Astrocyte (in vitro differentiated cells and primary cell): ENCODE measurements around the gene INO80. TPM values are rescaled to one million over a fixed set of nuclear protein-coding genes. Genes with fewer than 3 reads are reported as not detected.

ENCODE experiments used
- DNase-seq: peaks from one replicate; pipeline ENCODE4 v3.0.0-alpha.2; 2010; ENCODE audit warnings: low read depth
- FAIRE-seq: peaks from 2 replicates; lab custom pipeline; 2011; peaks lifted over from hg19 to GRCh38; lab: Jason Lieb, UNC
- H2AFZ ChIP-seq: 2 replicates; pipeline ENCODE4 v1.6.0; 2012; ENCODE audit warnings: low read depth, low read length, inconsistent platforms
- H3K27ac ChIP-seq: 2 replicates; pipeline ENCODE4 v1.5.1; 2011; ENCODE audit warnings: low read depth, low read length, inconsistent platforms
- H3K27me3 ChIP-seq: 2 replicates; pipeline ENCODE4 v1.6.0; 2011; ENCODE audit warnings: low read length, inconsistent platforms; ENCODE audit not compliant: insufficient read depth
- H3K36me3 ChIP-seq: 2 replicates; pipeline ENCODE4 v1.5.1; 2011; ENCODE audit warnings: low read length, inconsistent platforms; ENCODE audit not compliant: insufficient read depth
- H3K4me1 ChIP-seq: 2 replicates; pipeline ENCODE4 v1.5.1; 2011; ENCODE audit warnings: low read length, inconsistent platforms; ENCODE audit not compliant: insufficient read depth
- H3K4me2 ChIP-seq: 2 replicates; pipeline ENCODE4 v1.6.0; 2012; ENCODE audit warnings: low read length, inconsistent platforms
- H3K4me3 ChIP-seq: 2 replicates; pipeline ENCODE4 v1.5.1; 2011; ENCODE audit warnings: low read depth, mild to moderate bottlenecking, low read length, inconsistent platforms; ENCODE audit not compliant: insufficient read depth
- H3K79me2 ChIP-seq: 2 replicates; pipeline ENCODE4 v1.6.0; 2012; ENCODE audit warnings: mild to moderate bottlenecking, low read length, inconsistent platforms; ENCODE audit not compliant: insufficient read depth
- H3K9ac ChIP-seq: 2 replicates; pipeline ENCODE4 v1.6.0; 2012; ENCODE audit warnings: mild to moderate bottlenecking, low read length, inconsistent platforms
- H3K9me3 ChIP-seq: 2 replicates; pipeline ENCODE4 v1.5.1; 2012; ENCODE audit warnings: low read depth, mild to moderate bottlenecking, low read length, inconsistent platforms; ENCODE audit not compliant: insufficient read depth
- H4K20me1 ChIP-seq: 2 replicates; pipeline ENCODE4 v1.6.0; 2012; ENCODE audit warnings: low read length, inconsistent platforms; ENCODE audit not compliant: insufficient read depth
- H3K27ac Mint-ChIP-seq: one replicate; pipeline ENCODE4 v1.8.0; 2021; ENCODE audit warnings: mild to moderate bottlenecking, mixed read lengths; ENCODE audit not compliant: unreplicated experiment
- H3K27me3 Mint-ChIP-seq: one replicate; pipeline ENCODE4 v1.8.0; 2021; ENCODE audit warnings: low read depth, mixed read lengths; ENCODE audit not compliant: unreplicated experiment
- H3K36me3 Mint-ChIP-seq: one replicate; pipeline ENCODE4 v1.8.0; 2021; ENCODE audit warnings: low read depth, mixed read lengths; ENCODE audit not compliant: unreplicated experiment
- H3K4me1 Mint-ChIP-seq: one replicate; pipeline ENCODE4 v1.8.0; 2021; ENCODE audit warnings: low read depth, mixed read lengths; ENCODE audit not compliant: unreplicated experiment
- H3K4me3 Mint-ChIP-seq: one replicate; pipeline ENCODE4 v1.8.0; 2021; ENCODE audit warnings: mild to moderate bottlenecking, moderate library complexity, mixed read lengths; ENCODE audit not compliant: unreplicated experiment
- H3K9me3 Mint-ChIP-seq: one replicate; pipeline ENCODE4 v1.8.0; 2021; ENCODE audit warnings: mild to moderate bottlenecking, mixed read lengths; ENCODE audit not compliant: unreplicated experiment
- EZH2 ChIP-seq: IDR thresholded peaks from 2 replicates; pipeline ENCODE4 v1.6.1; 2012; ENCODE audit warnings: mild to moderate bottlenecking, low read length, inconsistent platforms; ENCODE audit not compliant: insufficient read depth
- total RNA-seq: library from RNA; stranded (reverse); gene quantifications from 2 replicates; pipeline ENCODE4 v1.2.1, GENCODE V29; 2021
- TF ChIP-seq, protein P1 (sequence below): IDR thresholded peaks from 2 replicates; pipeline ENCODE4 v1.5.1; 2011; ENCODE audit warnings: low read depth, mild to moderate bottlenecking, inconsistent platforms, low read length, moderate library complexity; ENCODE audit not compliant: insufficient read depth

The INO80 gene
- total RNA-seq, 1 donor from 2014 or later = 17.3 TPM

- DNase-seq = no peak
These were observed 19.9 kb downstream of the INO80 start for GRCh38 chr15:41096178-41096577.

GRCh38 chr15:41085029-41085428, 31.1 kb downstream of the INO80 start:
- no peaks in the 10 kb centered on the region for H3K79me2 ChIP-seq
- H3K27ac Mint-ChIP-seq = no peak overlapping the region
- no peak overlapping the region for H3K4me3 Mint-ChIP-seq

More at GRCh38 chr15:41096178-41096577, 19.9 kb downstream of the INO80 start:
- peaks cover 46% of the 10 kb centered on the region for H4K20me1 ChIP-seq
- no peaks in the 10 kb centered on the region for H3K27me3 ChIP-seq
- H3K4me3 ChIP-seq = no peak overlapping the region
- TF ChIP-seq, protein P1, sequence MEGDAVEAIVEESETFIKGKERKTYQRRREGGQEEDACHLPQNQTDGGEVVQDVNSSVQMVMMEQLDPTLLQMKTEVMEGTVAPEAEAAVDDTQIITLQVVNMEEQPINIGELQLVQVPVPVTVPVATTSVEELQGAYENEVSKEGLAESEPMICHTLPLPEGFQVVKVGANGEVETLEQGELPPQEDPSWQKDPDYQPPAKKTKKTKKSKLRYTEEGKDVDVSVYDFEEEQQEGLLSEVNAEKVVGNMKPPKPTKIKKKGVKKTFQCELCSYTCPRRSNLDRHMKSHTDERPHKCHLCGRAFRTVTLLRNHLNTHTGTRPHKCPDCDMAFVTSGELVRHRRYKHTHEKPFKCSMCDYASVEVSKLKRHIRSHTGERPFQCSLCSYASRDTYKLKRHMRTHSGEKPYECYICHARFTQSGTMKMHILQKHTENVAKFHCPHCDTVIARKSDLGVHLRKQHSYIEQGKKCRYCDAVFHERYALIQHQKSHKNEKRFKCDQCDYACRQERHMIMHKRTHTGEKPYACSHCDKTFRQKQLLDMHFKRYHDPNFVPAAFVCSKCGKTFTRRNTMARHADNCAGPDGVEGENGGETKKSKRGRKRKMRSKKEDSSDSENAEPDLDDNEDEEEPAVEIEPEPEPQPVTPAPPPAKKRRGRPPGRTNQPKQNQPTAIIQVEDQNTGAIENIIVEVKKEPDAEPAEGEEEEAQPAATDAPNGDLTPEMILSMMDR = no peak
- TF ChIP-seq EZH2 = no peak
- no peaks in the 10 kb centered on the region for H3K27me3 Mint-ChIP-seq
- no peak for FAIRE-seq
- no peak overlapping the region for H2AFZ ChIP-seq
- H3K36me3 ChIP-seq = peaks cover 31% of the 10 kb centered on the region
- no peak overlapping the region for H3K9ac ChIP-seq
- no peak overlapping the region for H3K27ac ChIP-seq
- no peaks in the 10 kb centered on the region for H3K4me1 Mint-ChIP-seq
- H3K4me3 Mint-ChIP-seq = no peak overlapping the region
- no peaks in the 10 kb centered on the region for H3K9me3 Mint-ChIP-seq
- no peak overlapping the region for H3K27ac Mint-ChIP-seq
- H3K9me3 ChIP-seq = no peaks in the 10 kb centered on the region
- H3K4me2 ChIP-seq = no peak overlapping the region
- peaks cover 44% of the 10 kb centered on the region for H3K79me2 ChIP-seq
- peaks cover 16% of the 10 kb centered on the region for H3K36me3 Mint-ChIP-seq
- H3K4me1 ChIP-seq = no peaks in the 10 kb centered on the region

DNA sequence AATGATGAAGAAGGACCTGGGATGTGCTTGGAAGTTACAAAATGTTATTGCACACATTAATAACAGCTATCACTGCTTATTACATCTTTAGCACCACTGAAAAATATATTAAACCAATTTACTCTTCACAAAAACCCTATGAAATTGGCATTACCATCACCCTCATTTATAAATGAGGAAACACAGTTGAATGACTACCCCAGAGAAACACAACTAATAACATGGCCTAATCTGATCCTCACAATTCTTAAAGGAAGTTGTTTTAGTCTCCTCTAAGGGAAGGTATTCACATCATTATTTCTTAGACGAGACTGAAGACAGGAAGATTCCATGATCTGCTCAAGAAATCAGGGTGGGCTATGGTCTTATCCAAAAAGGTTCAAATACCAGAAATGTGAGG, 35.9 kb downstream of the INO80 start:
- Histone ChIP-seq H3K27ac (no peak overlapping the region), H3K9ac (no peak overlapping the region), H3K4me3 (no peak overlapping the region), H3K9me3 (no peaks in the 10 kb centered on the region), H2AFZ (no peak overlapping the region), H3K36me3 (peaks cover 48% of the 10 kb centered on the region), H4K20me1 (peaks cover 19% of the 10 kb centered on the region), H3K4me1 (no peaks in the 10 kb centered on the region), H3K4me2 (no peak overlapping the region), H3K27me3 (no peaks in the 10 kb centered on the region), H3K79me2 (no peaks in the 10 kb centered on the region)
- no peaks in the 10 kb centered on the region for H3K27me3 Mint-ChIP-seq
- DNase-seq (no peak), FAIRE-seq (no peak)
- H3K27ac Mint-ChIP-seq = no peak overlapping the region
- no peak overlapping the region for H3K4me3 Mint-ChIP-seq
- no peaks in the 10 kb centered on the region for H3K4me1 Mint-ChIP-seq
- no peaks in the 10 kb centered on the region for H3K9me3 Mint-ChIP-seq
- peaks cover 9% of the 10 kb centered on the region for H3K36me3 Mint-ChIP-seq
- TF ChIP-seq, protein P1 = no peak
- TF ChIP-seq EZH2 = no peak

More at GRCh38 chr15:41085029-41085428, 31.1 kb downstream of the INO80 start:
- no peaks in the 10 kb centered on the region for H3K4me1 ChIP-seq
- H4K20me1 ChIP-seq = peaks cover 13% of the 10 kb centered on the region
- no peaks in the 10 kb centered on the region for H3K27me3 ChIP-seq
- no peak overlapping the region for H3K4me2 ChIP-seq
- no peak overlapping the region for H2AFZ ChIP-seq
- Mint-ChIP-seq H3K4me1 (peaks cover 6% of the 10 kb centered on the region), H3K9me3 (no peaks in the 10 kb centered on the region), H3K36me3 (peaks cover 17% of the 10 kb centered on the region), H3K27me3 (no peaks in the 10 kb centered on the region)
- H3K4me3 ChIP-seq = no peak overlapping the region
- H3K36me3 ChIP-seq = peaks cover 43% of the 10 kb centered on the region
- no peak overlapping the region for H3K9ac ChIP-seq
- DNase-seq (no peak), FAIRE-seq (no peak)
- TF ChIP-seq EZH2 = no peak
- TF ChIP-seq, protein P1 = no peak
- H3K27ac ChIP-seq = no peak overlapping the region
- H3K9me3 ChIP-seq = no peaks in the 10 kb centered on the region
